PC-9 (cell line): ENCODE measurements around the gene DNAH12. TPM values are rescaled to one million over a fixed set of nuclear protein-coding genes. Genes with fewer than 3 reads are reported as not detected.

Experiments used
- BruUV-seq: library from RNA; stranded (reverse); fragments of 400-500 nt; replicated peaks from 2 replicates; lab custom pipeline; 2021; lab: Mats Ljungman, UMichigan
- CTCF ChIA-PET: fragments of 300-600 bp; sonication (Branson Sonifier 250); formaldehyde crosslinking; loops from one replicate; lab custom pipeline; 2022; ENCODE audit warnings: antibody characterized with exemption; lab: Charles Lee
- POLR2A ChIA-PET: fragments of 300-600 bp; sonication (Branson Sonifier 250); formaldehyde crosslinking; loops from one replicate; lab custom pipeline; 2022; ENCODE audit warnings: antibody characterized with exemption; ENCODE audit not compliant: unreplicated experiment; lab: Charles Lee
- DNase-seq, 2 experiments: peaks; one replicate each; pipeline versions ENCODE4 v3.0.0 to v3.0.0-alpha.2; 2015 to 2022; ENCODE audit warnings: mixed read lengths in 1 of 2
- H2AFZ ChIP-seq: fragments of 200-600 bp; sonication (generic); 2 replicates; pipeline ENCODE4 v1.8.1; 2017; ENCODE audit warnings: antibody characterized with exemption
- H3F3A ChIP-seq: fragments of 200-600 bp; sonication (generic); 2 replicates; pipeline ENCODE4 v1.8.1; 2017; ENCODE audit warnings: antibody characterized with exemption, mild to moderate bottlenecking, low read depth; ENCODE audit not compliant: insufficient read depth
- H3K27ac ChIP-seq: fragments of 200-600 bp; sonication (generic); 2 replicates; pipeline ENCODE4 v1.6.1; 2016; ENCODE audit warnings: mixed run types
- H3K27me3 ChIP-seq: fragments of 200-600 bp; sonication (generic); 2 replicates; pipeline ENCODE4 v1.6.1; 2016; ENCODE audit warnings: low read depth, mixed run types; ENCODE audit not compliant: insufficient read depth
- H3K36me3 ChIP-seq: fragments of 200-600 bp; sonication (generic); 2 replicates; pipeline ENCODE4 v1.6.1; 2016; ENCODE audit warnings: low read depth, mixed run types
- H3K4me1 ChIP-seq: fragments of 200-600 bp; sonication (generic); replicated peaks from 2 replicates; pipeline ENCODE4 v1.6.1; 2016; ENCODE audit warnings: mixed run types; ENCODE audit not compliant: insufficient read depth
- H3K4me2 ChIP-seq: fragments of 200-600 bp; sonication (generic); 2 replicates; pipeline ENCODE4 v1.6.1; 2017; ENCODE audit warnings: mixed run types
- H3K4me3 ChIP-seq: fragments of 200-600 bp; sonication (generic); 2 replicates; pipeline ENCODE4 v1.6.1; 2016; ENCODE audit warnings: mixed run types
- H3K79me2 ChIP-seq: fragments of 200-600 bp; sonication (generic); 2 replicates; pipeline ENCODE4 v1.6.1; 2017; ENCODE audit warnings: low read depth, mixed run types
- H3K9me2 ChIP-seq: fragments of 200-600 bp; sonication (generic); 2 replicates; pipeline ENCODE4 v1.8.1; 2017; ENCODE audit warnings: mild to moderate bottlenecking; ENCODE audit not compliant: insufficient read depth
- H3K9me3 ChIP-seq: fragments of 200-600 bp; sonication (generic); 2 replicates; pipeline ENCODE4 v1.8.1; 2016; ENCODE audit warnings: low read depth; ENCODE audit not compliant: insufficient read depth
- H4K20me1 ChIP-seq: fragments of 200-600 bp; sonication (generic); 2 replicates; pipeline ENCODE4 v1.8.1; 2017; ENCODE audit not compliant: insufficient read depth
- EZH2 ChIP-seq: fragments of 200-600 bp; sonication (generic); IDR thresholded peaks from 2 replicates; pipeline ENCODE4 v1.8.0; 2017; ENCODE audit warnings: antibody characterized with exemption, low read depth
- intact Hi-C: fragments of 100-400 bp; cut with micrococcal nuclease; formaldehyde crosslinking; loops from one replicate; pipeline ENCODE4 v1.10.0; 2022; ENCODE audit not compliant: unreplicated experiment
- total RNA-seq: library from RNA; stranded (reverse); gene quantifications from 2 replicates; pipeline ENCODE4 v1.2.3, GENCODE V29; 2021
- TF ChIP-seq, protein P1 (sequence below): fragments of 200-600 bp; sonication (generic); conservative IDR thresholded peaks from 2 replicates; pipeline ENCODE4 v1.6.1; 2017; ENCODE audit warnings: mixed run types, antibody characterized with exemption, mild to moderate bottlenecking, moderate library complexity

DNAH12 gene
- total RNA-seq, 1 experiment from 2014 or later, result 0.22 TPM

DNA sequence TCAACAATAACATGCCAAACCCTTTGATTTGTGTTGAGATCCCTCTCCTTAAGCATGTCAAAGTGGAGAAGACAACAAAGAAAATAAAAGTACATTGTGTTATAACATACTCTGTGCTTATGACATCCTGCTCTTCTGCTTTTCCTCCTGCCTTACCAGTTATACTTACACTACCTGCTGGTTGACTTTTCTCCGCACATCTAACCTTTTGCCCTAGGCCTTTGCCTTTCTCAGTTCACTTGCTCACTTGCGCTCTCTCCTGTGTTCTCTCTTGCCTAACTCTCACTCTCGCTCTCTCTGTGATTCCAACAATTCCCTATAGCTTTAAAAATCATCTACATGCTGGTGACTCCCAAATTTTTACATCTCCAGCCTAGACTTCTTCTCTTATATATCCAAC lies 5.7 kb downstream of the DNAH12 start:
- H3K4me1 ChIP-seq, result peaks cover 14% of the 10 kb centered on the region
- intact Hi-C loops, result no loop called here

DNA sequence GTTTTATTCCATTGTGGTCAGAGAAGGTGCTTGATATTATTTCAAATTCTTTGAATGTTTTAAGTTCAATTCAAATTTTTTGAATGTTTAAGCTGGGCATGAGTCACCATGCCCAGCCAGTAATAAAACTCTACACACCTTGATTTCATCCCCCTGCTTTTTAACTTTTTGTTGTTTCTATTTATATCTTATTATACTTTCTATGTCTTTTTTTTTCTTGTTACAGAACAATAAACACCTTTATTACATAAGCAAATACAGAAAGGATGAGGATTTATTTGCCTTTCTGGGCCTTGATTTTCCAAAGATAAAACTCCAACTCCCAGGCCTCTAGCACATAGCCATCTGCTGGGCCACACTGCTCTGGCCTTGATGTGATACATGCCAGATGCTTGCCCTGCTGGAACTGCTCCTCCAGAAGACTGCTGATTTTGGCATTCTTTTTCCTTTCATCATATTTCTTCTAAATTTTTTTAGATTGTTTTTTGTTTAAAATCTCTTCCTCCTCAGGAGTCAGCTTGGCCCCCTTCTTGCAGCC lies 14.0 kb downstream of the DNAH12 start:
- no peak overlapping the region for H3K4me3 ChIP-seq
- DNase-seq, result peak; percentile 29 to 77
- intact Hi-C loops, result loop anchor here (1.0 kb wide), 1 partner anchor 12 kb away; no protein-coding TSS in a partner anchor
- peak overlapping the region; percentile 1; the same call in 1 of the 2 replicates for H3K4me2 ChIP-seq
- H3K9me2 ChIP-seq, result no peaks in the 10 kb centered on the region
- no peak overlapping the region for H2AFZ ChIP-seq
- no peak for TF ChIP-seq EZH2
- TF ChIP-seq, protein P1, sequence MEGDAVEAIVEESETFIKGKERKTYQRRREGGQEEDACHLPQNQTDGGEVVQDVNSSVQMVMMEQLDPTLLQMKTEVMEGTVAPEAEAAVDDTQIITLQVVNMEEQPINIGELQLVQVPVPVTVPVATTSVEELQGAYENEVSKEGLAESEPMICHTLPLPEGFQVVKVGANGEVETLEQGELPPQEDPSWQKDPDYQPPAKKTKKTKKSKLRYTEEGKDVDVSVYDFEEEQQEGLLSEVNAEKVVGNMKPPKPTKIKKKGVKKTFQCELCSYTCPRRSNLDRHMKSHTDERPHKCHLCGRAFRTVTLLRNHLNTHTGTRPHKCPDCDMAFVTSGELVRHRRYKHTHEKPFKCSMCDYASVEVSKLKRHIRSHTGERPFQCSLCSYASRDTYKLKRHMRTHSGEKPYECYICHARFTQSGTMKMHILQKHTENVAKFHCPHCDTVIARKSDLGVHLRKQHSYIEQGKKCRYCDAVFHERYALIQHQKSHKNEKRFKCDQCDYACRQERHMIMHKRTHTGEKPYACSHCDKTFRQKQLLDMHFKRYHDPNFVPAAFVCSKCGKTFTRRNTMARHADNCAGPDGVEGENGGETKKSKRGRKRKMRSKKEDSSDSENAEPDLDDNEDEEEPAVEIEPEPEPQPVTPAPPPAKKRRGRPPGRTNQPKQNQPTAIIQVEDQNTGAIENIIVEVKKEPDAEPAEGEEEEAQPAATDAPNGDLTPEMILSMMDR, result no peak
- H3K27ac ChIP-seq, result peak overlapping the region; percentile 51
- POLR2A ChIA-PET, result interaction anchor here (0.7 to 1.0 kb wide), 2 partner anchors 163 to 255 kb away, joined by 5 to 17 read pairs; no protein-coding TSS in a partner anchor
- no peaks in the 10 kb centered on the region for H4K20me1 ChIP-seq
- H3K79me2 ChIP-seq, result no peaks in the 10 kb centered on the region
- no peaks in the 10 kb centered on the region for H3K36me3 ChIP-seq
- no peaks in the 10 kb centered on the region for H3K27me3 ChIP-seq
- peaks cover 19% of the 10 kb centered on the region; the same call in 1 of the 2 replicates for H3F3A ChIP-seq
- peaks cover 22% of the 10 kb centered on the region for H3K4me1 ChIP-seq
- no TSS peak for BruUV-seq
- no peaks in the 10 kb centered on the region for H3K9me3 ChIP-seq
- CTCF ChIA-PET, result no interaction called here

More for the DNA sequence above, 5.7 kb downstream of the DNAH12 start:
- H3K27ac ChIP-seq, result 0 out of 2 replicates have a peak overlapping the region, but pooled peaks have one; percentile 13
- no peaks in the 10 kb centered on the region for H3K9me2 ChIP-seq
- no TSS peak for BruUV-seq
- no peak overlapping the region for H3K4me3 ChIP-seq
- ChIA-PET CTCF (no interaction called here), POLR2A (no interaction called here)
- H3K27me3 ChIP-seq, result no peaks in the 10 kb centered on the region
- H3K9me3 ChIP-seq, result no peaks in the 10 kb centered on the region
- no peaks in the 10 kb centered on the region for H3K79me2 ChIP-seq
- peak overlapping the region; percentile 53 for H3K4me2 ChIP-seq
- H2AFZ ChIP-seq, result 0 out of 2 replicates have a peak overlapping the region, but pooled peaks have one; percentile 8
- DNase-seq, result peak; percentile 25 to 75
- H3F3A ChIP-seq, result peaks cover 6% of the 10 kb centered on the region; the same call in 1 of the 2 replicates
- H4K20me1 ChIP-seq, result no peaks in the 10 kb centered on the region
- no peak for TF ChIP-seq EZH2
- no peaks in the 10 kb centered on the region for H3K36me3 ChIP-seq

DNA sequence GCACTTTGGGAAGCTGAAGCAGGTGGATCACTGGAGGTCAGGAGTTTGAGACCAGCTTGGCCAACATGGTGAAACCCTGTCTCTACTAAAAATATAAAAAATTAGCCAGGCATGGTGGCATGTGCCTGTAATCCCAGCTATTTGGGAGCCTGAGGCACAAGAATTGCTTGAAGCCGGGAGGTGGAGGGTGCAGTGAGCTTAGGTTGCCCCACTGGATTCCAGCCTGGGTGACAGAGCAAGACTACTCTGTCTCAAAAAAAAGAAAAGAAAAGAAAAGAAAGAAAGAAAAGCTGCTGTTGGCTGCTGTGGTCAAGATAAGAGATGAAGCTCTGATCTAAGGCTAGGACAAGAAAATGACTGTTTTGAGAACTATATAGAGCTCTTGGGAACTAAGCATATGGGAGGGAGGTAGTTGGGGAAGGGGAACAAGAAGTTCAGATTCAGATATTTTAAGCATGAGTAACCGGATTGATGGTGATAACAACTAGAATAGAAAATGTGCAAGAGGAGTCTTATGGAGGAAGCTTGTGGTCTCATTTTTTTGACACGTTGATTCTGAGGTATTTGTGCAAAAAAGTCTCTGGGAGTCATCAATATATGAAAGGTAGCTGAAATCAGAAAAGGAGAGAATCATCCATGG lies 25.7 kb downstream of the DNAH12 start:
- no peaks in the 10 kb centered on the region for H3K27me3 ChIP-seq
- no peaks in the 10 kb centered on the region for H3K9me3 ChIP-seq
- no TSS peak for BruUV-seq
- H3K4me3 ChIP-seq, result no peak overlapping the region; the same call in 1 of the 2 replicates
- peak overlapping the region; percentile 54 for H3K4me2 ChIP-seq
- ChIA-PET POLR2A (interaction anchor here (0.6 to 0.7 kb wide), 4 partner anchors 19 to 480 kb away, joined by 3 to 5 read pairs (median 4); no protein-coding TSS in a partner anchor), CTCF (interaction anchor here (0.6 kb wide), 4 partner anchors 19 to 659 kb away, joined by 3 to 5 read pairs (median 4); no protein-coding TSS in a partner anchor)
- TF ChIP-seq, protein P1, result no peak
- TF ChIP-seq EZH2, result no peak
- peaks cover 37% of the 10 kb centered on the region for H3F3A ChIP-seq
- H4K20me1 ChIP-seq, result no peaks in the 10 kb centered on the region
- peaks cover 38% of the 10 kb centered on the region for H3K4me1 ChIP-seq
- 0 out of 2 replicates have a peak overlapping the region, but pooled peaks have one; percentile 62 for H2AFZ ChIP-seq
- peak; percentile 69 to 93 for DNase-seq
- H3K79me2 ChIP-seq, result no peaks in the 10 kb centered on the region
- H3K27ac ChIP-seq, result peak overlapping the region; percentile 92
- intact Hi-C loops, result loop anchor here (1.0 to 10.0 kb wide), 2 partner anchors 12 to 64 kb away; no protein-coding TSS in a partner anchor
- no peaks in the 10 kb centered on the region for H3K9me2 ChIP-seq
- H3K36me3 ChIP-seq, result no peaks in the 10 kb centered on the region
